ENCODE data around the gene CCDC27. TPM values are rescaled to one million over a fixed set of nuclear protein-coding genes. Genes with fewer than 3 reads are reported as not detected.

CCDC27 gene
- total RNA-seq, 1 donor from 2014 or later: not detected

DNA sequence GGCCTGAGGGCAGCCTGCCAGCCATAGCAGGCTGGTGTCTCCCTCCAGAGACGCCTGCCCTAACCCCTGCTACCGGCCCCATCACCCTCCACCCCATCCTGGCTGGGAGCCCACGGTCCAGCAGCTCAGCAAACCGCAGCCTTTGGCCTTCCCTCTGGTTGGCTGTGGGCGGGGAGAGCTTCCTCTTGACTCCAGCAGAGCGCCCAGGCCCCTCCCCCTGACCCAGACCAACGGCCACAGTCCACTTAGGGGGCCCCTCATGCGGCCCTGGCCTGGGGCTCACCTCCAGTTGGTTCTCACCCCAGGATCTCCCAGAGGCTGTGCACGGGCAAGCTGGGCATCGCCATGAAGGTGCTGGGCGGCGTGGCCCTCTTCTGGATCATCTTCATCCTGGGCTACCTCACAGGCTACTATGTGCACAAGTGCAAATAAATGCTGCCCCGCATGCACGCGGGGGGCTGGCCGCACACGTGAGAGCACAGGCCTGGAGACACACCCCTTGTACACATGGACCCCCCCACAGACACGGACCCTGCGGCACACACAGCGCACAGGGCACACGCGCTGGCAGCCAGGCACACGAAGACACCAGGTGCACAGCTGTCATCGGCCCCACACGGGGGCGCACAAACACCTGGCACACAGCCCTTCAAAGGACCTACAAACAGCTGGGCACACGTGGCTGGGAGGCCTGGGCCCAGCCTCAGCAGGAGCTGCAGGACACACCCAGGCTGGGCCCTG, 23.4 kb downstream of the CCDC27 start:
- peak; percentile 59 for TF ChIP-seq CTCF (conservative IDR thresholded peaks at IDR 0.05; ENCODE audit: low read depth, low read length)
- DNase-seq (ENCODE audit: low read depth): no peak
- peak overlapping the region; percentile 6 for H3K4me3 ChIP-seq (ENCODE audit: low read depth, low read length)

GRCh38 chr1:3776231-3776961, 24.1 kb downstream of the CCDC27 start:
- no peak for TF ChIP-seq CTCF (conservative IDR thresholded peaks at IDR 0.05; ENCODE audit: low read depth, low read length)
- no peak overlapping the region for H3K4me3 ChIP-seq (ENCODE audit: low read depth, low read length)
- no peak for DNase-seq (ENCODE audit: low read depth)

DNA sequence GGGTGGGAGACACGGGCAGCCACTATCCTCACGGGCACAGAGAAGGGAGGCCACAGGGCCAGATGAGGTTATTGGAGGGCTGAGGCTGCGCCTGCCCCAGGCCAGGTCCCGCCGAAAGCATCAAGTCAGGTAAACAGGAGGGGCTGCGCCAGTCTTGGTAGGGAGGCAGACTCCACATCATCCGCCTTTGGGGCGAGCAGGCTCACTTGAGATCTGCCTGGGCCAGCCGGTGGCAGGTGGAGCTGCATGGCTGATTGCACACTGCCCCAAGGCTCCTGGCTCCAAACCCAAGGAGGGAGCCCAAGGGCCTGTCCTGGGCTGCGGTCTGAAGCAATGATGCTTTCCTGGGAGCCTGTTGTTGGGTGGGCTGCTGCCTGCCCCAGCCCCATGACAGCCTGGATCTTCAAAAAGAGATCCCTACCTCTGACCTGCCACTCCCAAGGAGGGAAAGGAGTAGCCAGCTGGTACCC, 24.9 kb downstream of the CCDC27 start:
- TF ChIP-seq CTCF (conservative IDR thresholded peaks at IDR 0.05; ENCODE audit: low read depth, low read length): no peak
- DNase-seq (ENCODE audit: low read depth): no peak
- H3K4me3 ChIP-seq (ENCODE audit: low read depth, low read length): no peak overlapping the region

DNA sequence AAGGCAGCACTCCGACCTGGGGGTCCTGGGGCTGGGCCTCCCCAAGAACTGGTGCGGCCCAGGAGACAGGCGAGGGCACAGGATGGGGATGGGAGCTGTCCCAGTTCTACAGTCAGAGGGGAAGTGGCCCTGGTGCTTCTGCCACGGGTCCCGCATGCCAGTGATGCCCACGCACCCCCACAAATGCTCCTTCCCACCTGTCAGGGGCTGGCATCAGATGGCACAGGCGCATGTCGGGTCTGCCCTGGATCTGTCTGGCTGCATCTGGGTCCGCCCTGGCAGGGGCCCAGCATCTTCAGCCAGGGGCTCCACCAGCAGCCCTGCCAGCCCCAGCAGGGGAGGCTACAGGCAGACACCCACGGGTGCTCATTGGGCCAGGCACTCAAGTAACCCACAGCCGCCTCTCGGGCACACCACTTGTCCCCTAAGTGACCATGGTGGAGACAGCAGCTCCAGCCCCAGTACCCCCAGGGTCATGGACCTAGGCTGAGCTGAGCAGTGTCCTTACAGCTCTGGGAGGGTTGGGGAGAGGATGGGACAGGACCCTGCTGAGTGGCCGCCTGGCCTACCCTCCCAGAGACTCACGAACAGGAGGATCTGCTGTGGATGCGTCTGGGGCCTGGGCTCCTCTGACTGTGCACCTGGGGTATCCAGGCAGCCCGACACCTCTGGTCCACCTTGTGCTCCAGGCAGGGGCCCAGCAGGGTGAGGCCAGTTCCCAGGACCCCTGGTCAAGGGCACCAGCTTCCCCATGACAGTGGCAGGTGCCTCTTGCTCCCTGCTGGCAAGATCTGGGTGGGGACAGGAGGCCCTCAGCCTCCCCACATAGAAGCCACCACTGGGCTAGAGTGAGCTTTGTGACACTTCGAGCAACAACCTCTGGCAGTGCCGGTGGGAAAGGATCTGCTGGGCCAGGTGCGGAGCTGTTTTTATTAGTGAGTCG, 25.7 kb downstream of the CCDC27 start:
- no peak for TF ChIP-seq CTCF (conservative IDR thresholded peaks at IDR 0.05; ENCODE audit: low read depth, low read length)
- no peak for DNase-seq (ENCODE audit: low read depth)
- no peak overlapping the region for H3K4me3 ChIP-seq (ENCODE audit: low read depth, low read length)

DNA sequence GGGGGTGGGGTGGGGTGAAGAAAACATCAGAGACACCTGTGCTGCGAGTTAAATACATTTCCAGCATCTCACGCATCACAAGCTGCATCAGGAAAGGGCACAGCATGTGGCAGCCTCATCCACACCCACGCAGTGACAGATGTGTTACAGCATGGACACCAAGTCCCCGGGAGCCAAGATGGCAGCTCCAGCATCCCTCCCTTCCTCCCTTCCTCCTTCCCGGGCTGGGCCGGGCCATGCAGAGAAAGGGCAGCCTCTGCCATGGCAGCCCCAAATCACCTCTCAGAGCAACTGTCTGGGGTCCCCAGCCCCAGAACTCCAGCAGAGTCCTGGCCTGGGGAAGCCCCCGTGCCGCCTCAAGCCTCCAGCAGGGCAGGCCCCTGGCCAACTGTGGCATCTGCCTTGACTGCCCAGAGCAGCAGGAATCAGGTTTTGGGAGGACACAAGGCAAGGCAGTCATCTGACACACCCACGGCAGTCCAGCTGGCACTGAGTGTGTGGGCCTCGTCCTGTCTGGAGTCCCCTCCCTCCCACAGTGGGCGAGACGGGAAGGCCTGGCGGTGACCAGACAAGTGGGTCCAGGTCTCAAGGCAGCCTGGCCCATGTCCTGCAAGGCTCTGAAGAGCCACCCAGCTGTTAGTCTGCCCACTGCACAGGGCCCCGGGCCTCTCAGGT, 26.5 kb downstream of the CCDC27 start:
- DNase-seq (ENCODE audit: low read depth): no peak
- TF ChIP-seq CTCF (conservative IDR thresholded peaks at IDR 0.05; ENCODE audit: low read depth, low read length): no peak
- H3K4me3 ChIP-seq (ENCODE audit: low read depth, low read length): no peak overlapping the region

DNA sequence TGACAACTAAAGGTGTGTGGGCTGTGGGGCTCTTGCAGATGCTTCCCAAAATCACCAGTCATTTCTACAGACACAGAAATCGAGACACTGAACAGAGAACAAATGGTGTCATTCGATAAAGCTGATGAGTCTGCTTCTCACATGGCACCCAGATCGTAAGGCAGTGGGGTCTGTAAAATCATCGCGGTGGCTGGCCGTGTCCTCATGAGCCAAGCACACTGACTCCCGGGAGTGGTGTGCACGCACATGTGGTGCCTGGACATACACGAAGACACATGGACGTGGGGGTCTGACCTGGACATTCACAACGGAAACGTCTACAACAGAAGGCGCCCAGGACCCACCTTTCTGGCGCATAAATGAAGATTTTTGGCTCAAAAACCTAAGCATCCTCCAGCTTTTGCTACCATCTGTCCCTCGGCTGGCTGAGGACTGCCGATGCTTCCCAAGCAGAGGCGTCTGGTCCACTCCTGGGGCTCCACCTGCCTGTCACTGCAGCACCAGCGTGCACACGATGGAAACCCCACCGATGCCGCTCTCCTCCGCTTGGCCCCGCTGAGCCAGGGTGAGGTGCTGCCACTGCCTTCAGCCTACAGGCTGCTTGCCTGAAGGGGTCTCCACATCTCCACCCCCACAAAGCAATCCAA, 27.1 kb downstream of the CCDC27 start:
- no peak for DNase-seq (ENCODE audit: low read depth)
- no peak overlapping the region for H3K4me3 ChIP-seq (ENCODE audit: low read depth, low read length)
- no peak for TF ChIP-seq CTCF (conservative IDR thresholded peaks at IDR 0.05; ENCODE audit: low read depth, low read length)
